AML-193 (cell line): ENCODE data around the gene TACC3.

Experiments
- DNase-seq, 2 experiments: peaks; one replicate each; lab custom pipeline; 2025; lab: John Stamatoyannopoulos, UW

TACC3 gene

DNA sequence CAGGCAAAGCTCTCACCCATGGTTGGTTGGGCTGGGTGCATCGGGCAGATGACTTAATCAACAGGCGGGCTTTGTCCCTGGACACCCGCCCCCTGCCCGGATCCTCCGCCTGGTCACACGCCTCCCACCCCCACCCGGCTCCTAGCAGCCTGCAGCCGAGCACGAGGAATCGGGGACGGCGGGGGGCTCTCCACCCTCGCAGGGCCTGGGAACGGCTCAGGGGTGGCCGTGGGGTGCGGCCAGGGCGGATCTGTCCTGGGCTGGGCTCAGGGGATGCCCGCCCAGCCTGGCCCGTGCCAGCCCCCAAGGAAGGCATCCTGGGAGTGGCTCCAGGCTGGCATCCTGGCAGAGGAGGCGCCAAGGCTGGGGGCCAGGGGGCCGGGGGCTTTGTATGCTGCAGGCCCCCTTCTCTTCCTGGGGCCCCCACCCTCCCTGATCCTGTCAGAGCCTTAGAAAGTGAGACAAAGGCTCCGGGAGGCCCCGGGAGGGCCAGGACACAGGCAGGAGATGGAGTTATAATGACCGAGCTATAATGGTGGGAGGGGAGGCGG, 39.3 kb downstream of the TACC3 start:
- DNase-seq = no peak

DNA sequence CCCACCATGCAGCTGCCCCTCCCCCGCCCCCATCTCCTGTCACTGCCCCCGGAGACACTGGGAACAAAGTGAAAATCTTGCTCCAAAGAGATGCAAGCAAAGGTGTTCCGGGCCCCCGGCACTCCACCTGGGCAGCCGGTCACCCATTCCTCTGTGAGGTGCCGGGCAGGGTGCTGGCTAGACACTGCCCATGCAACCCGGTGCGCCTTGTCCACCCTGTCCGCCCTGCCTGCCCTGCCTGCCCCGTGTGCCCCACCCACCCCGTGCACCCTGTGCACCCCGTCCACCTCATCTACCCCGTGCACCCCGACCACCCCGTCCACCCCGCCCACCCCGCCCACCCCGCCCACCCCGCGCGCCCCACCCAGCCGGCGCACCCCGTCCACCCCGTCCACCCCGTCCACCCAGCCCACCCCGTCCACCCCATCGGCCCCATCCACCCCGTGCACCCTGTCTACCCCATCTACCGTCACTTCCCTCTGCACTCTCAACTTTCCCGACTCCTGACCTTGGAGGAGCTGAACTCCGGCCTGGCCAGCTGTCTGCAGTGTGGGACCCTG, 39.9 kb downstream of the TACC3 start:
- no peak for DNase-seq

DNA sequence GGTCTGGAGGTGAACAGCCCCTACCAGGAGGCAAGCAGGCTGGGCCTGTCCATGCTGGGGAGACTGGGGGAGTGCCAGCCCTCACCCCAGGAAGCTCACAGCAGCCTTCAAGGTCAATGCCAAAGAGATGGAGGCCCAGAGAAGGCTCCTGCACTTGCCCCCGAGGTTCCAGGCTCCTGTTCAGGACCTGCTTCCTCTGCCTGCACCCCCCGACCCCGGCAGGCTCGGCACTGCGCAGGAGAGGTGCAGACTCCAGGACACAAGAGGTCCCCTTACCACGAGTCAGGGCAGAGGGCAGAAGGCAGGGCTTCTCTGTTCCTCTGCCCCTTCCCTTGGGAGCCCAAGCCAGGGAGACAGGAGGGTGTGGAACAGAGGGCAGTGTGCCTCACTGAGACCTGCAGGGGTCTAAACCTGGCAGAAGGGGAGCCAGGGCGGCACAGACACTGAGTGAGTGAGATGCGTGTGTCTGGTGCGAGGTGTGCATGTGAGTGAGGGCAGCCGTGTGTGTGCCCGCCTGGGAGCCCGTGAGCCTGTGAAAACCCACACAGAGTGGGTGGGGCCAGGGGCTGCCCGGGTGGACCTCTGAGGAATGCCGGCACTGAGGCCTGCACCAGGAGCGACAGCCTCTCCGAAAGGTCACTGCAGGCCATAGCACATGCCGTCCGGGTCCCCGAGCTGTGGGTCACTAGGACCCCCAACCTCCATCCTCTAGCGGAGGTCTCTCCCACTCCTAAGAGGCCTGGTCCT, 41.1 kb downstream of the TACC3 start:
- no peak for DNase-seq

DNA sequence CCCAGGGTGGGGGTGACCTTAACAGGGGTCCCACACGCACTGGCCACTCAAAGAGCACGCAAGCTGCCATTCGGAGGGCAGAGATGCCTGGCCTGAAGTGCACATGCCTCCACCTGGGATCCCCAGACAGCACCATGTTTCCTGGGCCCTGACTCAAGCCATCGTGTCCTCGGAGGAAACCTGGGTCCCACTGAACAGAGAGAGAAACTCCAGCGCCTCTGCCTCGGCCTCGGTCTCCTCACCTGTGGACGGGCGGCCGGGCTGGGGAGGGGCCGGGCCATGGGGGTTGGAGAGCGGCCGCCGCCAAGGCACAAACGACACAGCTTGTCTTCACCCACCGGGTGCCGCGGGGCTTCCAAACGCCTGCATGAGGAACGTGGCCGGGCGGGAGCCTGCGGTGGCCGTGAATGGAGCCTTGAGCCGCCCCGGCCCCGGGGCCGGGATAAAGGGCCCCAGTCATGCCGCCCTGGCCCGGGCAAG, 41.8 kb downstream of the TACC3 start:
- DNase-seq = no peak

DNA sequence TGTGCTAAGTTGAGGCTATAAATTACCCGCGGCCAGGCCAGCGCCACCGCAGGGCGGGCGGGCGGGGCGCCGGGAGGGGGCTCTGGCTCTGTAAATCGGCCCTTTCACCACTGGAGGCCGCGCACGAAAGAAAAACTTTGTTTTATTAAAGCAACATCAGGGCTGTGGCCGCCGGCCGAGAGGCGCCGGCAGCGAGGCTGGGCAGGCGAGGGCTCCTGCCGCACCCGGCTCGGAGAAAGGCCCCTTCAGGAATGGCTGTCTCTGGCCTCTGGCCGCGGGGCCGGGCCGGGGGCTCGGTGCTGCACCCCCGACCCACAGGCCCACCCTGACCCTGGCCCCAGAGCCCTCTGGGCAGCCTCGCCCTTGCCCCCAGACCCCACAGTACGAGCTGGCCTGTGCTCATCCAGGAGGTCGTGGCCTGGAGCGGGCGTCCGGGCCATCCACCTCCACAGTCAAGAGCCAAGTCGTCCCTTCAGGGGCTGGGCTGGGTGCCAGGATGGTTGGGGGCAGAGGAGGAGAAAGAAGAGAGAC, 42.3 kb downstream of the TACC3 start:
- no peak for DNase-seq

DNA sequence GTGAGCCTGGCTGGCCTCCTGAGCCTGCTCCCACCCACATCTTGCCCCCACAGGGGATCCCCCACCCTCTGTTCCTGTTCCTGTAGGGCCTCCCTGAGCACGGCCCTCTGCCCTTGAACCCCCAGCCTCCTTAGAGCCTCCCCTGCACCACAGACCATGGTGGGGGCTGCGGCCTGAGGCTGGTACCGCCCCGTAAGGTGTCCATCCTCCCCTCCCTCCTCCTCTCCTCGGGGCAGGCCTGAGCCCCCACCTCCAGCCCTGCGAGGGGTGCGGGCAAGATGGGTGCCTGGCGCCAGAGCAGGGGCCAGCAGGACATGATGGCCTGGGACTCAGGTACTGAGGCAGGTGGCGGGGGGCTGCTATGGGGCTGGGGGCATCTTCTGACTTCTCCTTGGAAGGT, 43.3 kb downstream of the TACC3 start:
- DNase-seq = no peak

DNA sequence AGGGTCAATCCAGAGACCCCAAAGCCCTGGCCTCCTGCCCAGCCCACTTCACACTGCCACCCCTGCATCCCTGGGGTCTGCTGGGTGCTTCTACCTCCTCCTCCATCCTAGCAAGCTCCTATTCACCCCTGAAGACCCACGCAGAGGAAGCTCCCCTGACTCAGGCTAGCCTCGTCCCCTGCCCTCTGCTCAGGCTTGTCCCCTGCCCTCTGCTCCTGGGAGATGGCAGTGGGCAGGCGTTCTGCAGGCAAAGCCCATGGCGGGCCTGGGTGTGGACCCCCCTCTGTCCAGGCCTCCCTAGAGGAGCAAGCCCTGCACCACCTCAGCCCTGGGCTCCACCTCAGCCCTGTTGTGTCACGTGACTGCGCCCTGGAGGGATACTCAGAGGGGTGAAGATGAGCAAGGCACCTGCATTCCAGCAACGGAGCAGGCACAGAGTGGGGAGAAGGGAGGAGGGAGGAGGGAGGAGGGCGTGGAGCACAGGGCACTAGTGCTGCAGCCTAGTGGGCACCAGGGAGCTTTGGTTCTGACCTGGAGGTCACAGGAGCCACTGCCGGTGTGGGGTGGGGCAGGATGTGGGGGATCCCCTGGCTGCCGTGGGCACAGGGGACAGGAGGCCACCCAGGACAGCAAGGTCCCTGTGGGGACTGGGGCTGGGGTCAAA, 44.2 kb downstream of the TACC3 start:
- no peak for DNase-seq

DNA sequence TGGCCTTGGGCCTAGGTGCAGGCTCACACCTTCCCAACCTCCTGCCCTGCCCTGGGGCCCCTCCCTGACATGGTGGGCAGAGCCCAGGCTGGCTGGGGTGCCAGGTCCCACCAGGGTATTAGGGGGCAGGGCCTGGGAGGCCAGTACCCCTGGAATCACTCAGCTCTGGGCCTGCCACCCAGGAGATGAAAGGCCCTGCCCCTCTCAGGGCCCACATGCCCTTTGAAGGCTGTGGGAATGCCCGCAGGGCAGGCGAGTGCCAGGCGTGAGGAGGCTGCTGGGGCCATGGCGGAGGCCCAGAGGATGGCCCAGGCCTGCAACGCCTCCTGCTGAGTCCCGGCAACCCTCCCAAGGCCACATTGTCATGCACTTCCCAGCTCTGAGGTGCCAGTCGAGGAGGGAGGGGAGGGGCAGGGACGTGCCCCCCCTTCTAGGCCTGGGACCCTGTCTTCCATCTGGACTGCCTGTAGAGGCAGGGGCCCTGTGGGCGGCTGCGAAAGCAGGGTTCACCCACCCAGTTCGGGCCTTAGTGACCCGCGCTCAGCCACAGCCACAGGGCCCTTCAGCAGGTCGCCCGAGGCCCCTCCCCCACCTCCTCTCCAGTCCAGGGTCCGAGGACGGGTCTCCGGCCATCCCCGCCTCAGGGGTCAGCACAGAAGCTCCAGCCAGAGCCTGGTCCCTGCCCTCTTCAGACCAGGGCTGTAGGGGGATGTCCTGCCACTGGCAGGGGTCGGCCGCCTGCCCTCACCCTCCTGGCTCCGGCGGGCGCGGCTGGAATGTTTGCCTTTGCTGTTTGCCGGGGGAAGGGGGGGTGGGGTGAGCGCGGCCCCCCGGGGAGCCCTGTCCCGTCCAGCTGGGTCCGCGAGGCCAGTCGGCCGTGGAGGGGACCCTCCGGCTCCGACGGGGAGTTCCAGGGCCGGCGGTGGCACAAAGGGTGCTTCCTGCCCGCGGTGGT, 45.1 kb downstream of the TACC3 start:
- no peak for DNase-seq

DNA sequence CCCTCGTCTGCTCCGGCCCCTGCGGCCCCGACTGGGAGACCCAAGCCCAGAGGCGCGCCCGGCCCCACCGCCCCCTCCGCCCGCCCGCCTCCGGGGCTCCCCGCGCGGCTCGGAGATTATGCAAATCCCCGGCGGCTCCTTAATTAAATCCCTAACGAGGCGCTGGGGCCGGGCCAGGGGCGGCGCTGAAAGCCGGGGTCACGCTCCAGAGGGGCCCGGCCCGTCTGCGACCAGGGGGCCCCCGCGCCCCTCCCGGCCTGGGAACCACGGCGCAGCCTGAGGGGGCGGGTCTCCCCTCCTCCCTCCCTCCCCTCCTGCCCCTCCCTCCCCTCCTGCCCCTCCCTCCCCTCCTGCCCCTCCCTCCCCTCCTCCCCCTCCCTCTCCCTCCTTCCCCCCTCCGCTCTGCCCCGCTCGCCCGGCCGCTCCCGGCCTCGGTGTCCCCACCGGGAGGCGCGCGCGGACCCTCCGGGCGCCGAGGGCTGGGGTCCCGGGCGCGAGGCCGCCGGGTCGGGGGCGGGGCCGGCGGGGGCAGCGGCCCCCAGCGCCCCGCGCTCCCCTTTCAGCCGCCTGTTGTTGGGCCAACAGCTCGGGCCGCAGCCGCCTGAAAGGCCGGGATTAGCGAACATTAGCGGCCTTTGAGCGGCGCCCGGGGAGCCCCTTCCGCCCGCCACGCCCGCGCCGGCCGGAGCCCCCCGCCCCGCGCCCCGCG, 45.9 kb downstream of the TACC3 start:
- DNase-seq = no peak

DNA sequence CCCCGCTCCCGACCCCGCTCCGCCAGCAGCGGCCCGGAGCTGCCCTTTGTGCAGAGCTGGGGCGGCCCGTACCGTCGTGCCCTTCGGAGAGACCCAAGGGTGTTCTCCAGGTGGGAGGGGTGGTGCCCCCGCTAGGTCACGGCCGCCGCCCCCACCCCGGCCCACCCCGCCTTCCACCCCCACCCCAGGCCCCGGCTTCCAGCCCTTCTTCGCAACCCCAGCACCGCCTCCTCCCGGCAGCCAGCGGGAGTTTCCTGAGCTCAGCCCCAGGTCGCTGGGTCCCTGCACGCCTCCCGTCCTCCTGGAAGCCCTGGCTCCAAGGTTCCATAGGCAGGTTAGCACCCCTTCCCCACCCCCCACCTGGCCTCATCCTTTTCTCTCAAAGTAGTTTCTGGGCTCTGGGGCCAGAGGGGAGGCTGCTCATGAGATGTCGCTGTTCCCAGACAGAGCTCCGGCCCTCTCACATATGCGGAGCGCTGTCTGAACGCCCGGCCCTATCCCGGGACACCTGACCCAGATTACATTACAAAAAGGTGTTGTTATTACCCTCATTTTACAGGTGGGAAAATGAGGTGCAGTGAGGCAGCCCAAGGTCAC, 46.5 kb downstream of the TACC3 start:
- no peak for DNase-seq

DNA sequence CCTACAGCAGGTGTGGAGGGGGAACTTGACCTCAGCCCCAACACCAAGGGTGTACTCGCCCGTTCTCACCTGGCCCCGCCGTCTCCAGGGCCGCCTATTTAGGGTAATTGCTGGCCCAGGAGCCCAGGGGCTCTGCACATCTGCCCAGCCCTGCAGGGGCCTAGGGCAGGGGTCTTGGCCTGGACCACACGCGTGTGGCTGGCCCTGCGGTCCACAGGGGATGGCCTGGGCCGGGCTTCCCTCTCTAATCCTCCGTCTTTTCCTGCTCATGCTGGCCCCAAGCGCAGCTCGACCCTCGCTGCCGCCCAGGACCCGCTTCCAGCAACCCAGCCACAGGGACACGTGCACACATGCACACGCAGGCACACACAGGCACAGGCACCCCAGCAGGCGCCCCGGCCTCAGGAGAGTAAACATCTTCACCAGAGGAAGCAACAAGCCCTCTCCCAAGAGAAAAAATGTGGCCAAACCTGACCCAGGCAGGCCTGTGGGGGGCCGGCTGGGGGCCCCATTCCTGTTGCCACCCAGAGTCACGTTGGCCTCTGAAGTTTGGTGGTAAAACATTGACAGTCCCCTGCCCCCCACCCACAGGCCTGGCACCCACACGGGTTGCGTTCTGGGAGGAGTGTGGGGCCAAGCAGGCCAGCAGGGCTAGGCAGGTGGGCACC, 47.2 kb downstream of the TACC3 start:
- no peak for DNase-seq

DNA sequence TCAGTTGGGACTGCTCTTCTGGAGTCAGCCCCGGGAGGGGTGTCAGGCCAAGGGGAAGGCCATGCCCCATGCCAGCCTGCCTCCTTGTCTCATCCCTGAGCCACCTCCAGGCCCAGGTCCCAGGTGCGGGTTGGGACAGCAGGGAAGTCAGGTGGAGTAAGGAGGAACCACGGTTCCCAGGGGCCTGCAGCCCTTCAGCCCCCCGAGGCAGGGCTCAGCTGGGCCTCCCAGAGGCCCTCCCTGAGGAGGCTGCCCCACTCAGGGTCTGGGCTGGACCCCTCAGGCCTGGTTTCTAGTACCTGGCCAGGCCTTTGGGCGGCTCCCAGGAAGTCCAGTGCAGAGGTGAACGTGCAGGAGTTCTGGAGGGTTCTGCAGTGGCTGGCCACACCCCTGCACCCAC, 48.4 kb downstream of the TACC3 start:
- no peak for DNase-seq

DNA sequence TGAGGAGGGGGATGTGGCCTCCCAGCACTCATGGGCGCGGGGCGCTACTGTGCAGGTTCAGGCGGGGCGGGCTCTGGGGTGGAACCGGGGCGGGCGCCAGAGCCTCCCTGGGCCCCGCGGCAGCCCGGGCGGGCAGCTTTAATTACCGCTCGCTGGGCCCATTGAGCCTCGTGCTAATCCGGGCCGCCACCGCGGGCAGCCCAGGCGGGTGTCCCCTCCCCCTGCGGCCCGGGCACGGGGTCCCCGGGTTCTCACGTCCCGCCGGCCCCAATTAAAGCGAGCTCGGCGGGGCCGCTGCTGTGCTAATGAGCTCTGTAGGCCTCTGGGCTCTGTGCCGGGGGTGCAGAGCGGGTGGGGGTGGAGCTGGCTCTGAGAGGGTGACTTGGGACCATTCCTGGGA, 48.9 kb downstream of the TACC3 start:
- no peak for DNase-seq

DNA sequence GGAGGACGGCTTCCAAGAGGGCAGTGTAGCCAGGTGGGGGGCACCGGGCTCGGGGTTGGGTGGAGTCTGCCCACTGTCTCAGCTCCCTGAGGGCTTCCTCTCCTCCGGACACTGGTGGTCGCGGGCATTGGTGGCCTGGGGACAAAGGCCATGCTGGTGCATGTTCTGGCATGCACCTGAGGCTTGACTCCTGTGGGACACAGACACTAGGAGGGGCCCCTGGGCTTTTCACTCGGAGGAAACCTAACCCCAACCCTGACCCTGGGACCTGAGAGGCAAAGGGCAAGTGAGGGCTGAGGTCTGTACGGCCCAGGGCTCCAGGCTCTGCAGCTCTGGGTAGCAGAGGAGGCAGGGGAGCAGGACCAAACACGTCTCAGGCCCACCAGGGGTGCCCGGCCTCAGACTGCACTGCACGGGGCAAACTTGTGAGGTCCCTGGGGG, 49.5 kb downstream of the TACC3 start:
- no peak for DNase-seq

DNA sequence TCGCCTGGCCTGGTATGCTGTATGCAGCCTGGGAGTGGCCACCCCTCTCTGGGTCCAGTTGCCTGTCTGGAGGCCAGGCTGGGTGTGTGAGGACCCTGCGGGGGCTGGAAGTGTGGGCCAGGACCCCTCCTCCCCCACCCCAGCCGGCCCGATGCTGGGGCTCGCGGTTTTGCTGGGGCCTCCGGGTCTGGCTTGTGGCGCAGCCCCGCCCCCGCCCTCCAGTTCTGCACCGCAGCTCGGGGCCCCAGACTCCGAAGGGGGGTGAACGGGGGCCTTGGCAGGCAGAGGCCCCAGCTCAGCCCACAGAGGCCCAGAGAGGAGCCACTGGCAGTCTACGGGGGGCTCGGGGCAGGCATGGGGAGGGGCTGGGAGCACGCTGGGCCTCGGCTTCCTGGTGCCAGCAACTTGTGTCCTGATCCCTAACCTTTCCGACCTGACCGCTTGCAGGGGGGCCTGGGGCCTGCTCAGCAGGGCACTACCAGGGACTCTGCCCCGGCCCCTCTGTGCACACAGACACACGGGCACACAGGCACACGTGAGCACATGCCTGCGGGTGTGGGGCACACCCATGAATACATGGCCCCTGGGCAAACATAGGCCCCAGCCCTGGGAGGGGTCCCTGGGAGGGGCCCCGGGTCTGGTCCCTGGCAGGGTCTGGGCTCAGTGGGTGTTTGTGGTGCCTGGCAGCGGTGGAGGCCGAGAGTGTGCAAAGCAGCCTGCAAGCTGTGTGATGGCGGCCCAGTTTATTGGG, 50.4 kb downstream of the TACC3 start:
- no peak for DNase-seq

DNA sequence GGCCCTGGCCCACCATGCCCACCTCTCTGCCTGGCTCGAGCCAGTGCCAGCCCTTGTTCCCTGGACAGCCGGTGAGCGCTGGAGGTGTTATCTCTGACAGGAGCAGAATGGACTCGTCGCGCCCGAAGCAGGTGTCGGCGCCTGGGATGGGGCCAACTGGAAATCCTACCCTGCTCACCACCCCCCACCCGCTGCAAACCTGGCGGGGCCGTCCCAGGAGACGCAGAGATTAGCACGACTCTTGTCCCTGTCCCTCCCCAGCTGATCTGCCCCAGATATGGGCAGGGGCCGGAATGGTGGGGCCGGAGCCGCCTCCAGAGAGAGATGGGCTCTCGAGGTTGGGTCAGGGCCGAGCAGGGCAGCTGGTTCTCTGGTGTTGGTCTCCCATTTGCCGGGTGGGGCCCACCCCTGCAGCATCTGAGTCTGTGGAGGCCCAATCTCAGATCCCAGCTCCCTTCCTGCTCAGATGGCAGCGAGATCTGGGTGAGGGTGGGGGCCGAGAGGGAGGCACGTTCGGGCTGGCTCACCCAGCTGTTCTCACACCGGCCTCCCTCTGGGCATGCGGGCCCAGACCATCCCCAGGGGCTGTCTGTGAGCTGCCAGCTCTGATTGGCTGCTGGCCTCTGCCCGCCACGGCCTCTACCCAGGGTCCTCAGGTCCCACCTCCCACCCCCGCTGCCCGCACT, 51.7 kb downstream of the TACC3 start:
- DNase-seq = no peak

DNA sequence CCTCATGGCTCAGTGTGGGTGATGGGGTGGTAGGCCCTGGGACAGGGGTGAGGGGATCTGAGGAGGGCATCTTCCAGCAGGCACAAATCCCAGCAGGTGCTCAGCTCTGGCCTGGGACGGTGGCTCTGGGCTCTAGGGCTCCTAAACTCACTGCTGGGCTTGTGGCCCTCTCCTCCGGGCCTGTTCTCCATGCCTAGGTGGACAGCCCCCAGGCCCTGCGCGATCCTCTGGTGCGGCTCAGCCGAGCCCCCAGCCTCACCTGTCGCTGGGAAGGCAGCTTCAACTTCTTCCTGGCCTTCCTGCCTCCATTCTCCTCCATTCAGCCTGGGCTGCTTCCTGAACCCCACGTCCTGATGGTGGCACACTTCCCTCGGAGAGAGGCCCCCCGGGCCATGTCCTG, 52.4 kb downstream of the TACC3 start:
- DNase-seq = no peak

DNA sequence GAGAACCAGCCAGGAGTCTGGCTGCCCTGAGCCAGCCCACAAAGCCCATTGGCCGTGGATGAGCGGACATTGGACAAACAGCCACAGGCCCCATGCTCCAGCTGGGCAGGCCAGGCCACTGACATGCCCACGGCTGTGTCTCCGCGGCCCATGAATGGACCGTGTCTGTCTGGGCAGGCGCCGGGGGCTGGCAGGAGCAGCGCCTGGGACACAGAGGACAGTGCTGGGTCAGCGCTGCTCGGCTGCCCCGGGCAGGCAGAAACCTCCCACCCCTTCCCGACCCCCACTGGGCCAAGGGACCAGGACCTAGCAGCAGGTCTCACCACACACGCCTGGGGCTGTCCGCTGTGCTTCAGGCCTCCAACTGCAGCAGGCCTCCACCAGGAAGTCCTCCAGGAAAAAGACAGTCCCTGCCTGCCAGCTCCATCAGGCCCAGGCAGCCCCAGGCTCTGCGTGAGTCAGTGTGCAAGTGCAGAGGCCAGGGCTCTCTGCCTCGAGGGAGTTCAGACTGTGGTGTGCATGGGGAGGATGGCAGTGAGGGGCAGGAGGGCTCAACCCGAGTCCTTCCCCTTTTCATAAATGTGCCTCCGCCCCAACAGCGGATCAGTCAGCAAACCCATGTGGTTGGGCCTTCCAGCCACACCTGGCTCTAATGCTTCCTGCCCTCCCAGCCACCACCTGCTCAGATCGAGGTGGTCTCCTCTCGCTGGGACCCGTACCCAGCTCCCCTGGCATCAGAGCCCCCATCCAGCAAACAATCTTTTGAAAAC, 54.6 kb downstream of the TACC3 start:
- no peak for DNase-seq
